Right ventricle myocardium superior (tissue), 1 donor: Measurements from ENCODE around the gene SCGN. TPM values are rescaled to one million over a fixed set of nuclear protein-coding genes. Genes with fewer than 3 reads are reported as not detected.

Experiments
- ATAC-seq: fragments of 200-7000 bp; cut with Tn5 transposase; one replicate; pipeline ENCODE4 v1.9.1; 2020; ENCODE audit warnings: mild to moderate bottlenecking; ENCODE audit not compliant: poor library complexity
- DNase-seq: peaks from one replicate; pipeline ENCODE4 v3.0.0-alpha.2; 2020
- intact Hi-C: fragments of 100-400 bp; cut with DNase I; formaldehyde crosslinking; loops from one replicate; pipeline ENCODE4 v1.11.2; 2022
- total RNA-seq: library from RNA; stranded (reverse); fragmentation: NEBNext Ultra II Directional; extraction: Animal tissue kit (Norgen Biotek cat#: 25700); gene quantifications from one replicate; pipeline ENCODE4 v1.2.1, GENCODE V29; 2021
- donor health status: DM: no; HTN: yes; CAD: no; lungs with severe emphysema.

Gene SCGN
- total RNA-seq, 1 donor from 2014 or later, result 1.2 TPM

DNA sequence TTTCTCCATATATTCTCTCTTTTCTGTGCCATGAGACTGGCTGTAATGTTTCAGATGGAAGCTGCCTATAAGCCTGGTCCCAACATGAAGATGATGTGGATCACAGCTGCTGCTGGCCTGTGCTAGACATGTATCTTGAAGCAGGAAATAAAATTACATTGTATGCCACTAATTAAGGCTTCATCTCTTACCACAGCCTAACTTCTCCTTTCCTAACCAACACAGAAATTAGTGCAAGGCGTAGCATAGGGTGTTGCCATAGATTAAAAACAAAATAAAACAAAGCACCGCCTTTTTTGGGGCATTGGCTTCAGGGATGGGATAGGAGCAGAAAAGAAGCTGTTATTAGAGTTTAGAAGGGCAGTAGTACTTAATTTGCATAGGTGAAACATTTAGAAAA, 97.8 kb downstream of the SCGN start:
- intact Hi-C loops, result no loop called here
- ATAC-seq (no peak), DNase-seq (no peak)

DNA sequence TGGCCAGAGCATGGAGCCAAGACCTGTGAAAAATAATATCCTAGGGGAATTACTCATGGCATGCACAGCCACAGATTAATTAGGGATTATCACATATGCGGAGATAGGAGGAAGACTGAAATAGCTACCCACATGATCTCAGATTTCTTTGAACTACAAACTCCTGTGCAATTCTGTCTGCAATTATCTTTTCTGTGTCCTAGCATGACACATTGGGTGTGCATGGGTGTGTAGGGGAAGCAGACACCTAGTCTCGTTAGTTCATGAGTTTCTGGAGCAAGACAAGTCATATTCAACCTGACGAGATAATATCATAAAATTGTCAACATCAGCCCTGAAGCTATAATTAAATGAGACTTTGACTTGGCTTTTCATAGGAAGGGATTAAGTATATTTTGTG, 98.9 kb downstream of the SCGN start:
- no peak for DNase-seq
- intact Hi-C loops, result no loop called here
- ATAC-seq, result no peak

Other genes with a start within 250 kb of the SCGN start
- gene SLC17A4, start 102.5 kb downstream of the SCGN start, total RNA-seq, result not detected
- not detected for gene SLC17A1, start 179.8 kb downstream of the SCGN start, total RNA-seq
- gene SLC17A3, start 222.0 kb downstream of the SCGN start, total RNA-seq, result not detected